ENCODE data around the gene MAT1A.

DNA sequence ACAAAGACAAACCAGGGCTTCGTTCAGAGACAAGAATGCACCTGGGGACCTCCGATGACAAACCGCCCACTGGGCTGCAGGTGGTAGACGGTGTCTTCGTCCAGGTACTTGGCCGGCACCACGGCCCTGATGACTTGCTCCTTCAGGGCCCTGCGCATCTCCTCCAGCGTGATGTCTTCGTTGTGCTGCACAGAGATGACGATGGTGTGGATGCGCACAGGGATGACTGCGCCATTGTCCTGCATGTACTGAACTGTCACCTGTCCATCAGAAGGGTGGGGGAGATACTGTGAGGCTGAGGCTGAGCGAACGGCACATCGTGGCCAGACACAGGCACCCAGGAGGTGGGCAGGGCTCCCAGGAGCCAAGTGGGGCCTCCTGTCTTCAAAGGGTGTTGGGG lies 13.1 kb downstream of the MAT1A start:
- TF ChIP-seq EZH2 (IDR thresholded peaks at IDR 0.05; ENCODE audit: insufficient read depth, poor library complexity, severe bottlenecking) (no peak), EZH2phosphoT487 (IDR thresholded peaks at IDR 0.05; ENCODE audit: insufficient read depth, low read depth) (no peak)
